Measurements from ENCODE around the gene CCDC51. TPM values are rescaled to one million over a fixed set of nuclear protein-coding genes. Genes with fewer than 3 reads are reported as not detected.

The CCDC51 gene
- total and polyA plus RNA-seq, 2 of the 13 experiments (the other 11 are each of a cell fraction or from before 2014, with no cell fraction given), result 18.1 to 29.4 TPM

DNA sequence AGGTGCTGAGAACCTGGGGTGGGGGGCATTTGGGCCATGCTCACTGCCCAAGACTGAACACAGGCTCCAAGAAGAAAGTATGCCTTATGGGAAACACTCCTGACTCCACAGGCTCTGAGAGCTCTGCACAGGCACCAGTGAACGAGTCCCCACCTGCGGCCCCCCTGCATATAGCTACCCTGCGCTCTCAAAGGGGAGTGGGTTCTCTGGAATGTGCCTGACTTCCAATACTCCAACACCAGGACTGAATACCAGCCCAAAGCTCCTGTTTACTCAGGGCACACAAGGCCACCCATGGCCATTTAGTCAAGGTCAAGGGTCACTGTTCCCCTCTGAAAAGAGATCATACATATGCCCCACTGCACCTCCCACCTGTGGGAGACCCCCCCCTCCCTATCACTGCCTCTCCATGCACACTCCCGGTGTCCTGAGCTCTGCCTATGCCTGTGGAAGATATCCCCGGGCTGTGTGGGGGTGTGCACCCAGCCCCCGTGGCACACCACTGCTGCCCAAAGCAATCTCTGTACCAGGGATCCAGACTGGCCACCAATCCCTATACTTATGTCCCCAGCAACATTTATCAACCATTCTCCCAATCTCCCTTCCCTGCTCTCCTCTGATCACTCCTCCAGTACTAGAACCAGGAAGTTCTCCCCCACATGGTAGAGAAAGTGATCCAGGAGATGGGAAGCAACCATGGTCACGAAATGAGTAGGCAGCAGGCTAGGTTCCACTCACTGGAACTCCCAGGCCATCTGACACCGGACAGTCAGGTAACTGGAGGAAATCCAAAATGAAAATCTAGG, 8.5 kb downstream of the CCDC51 start (continued):
- TF ChIP-seq ZNF10 (CRISPR knock-in tag; IDR thresholded peaks at IDR 0.05; ENCODE audit: borderline replicate concordance, low read depth) (no peak), SRSF4 (IDR thresholded peaks at IDR 0.05; ENCODE audit: low read depth, low read length, poor library complexity, severe bottlenecking) (no peak), MAF1 (CRISPR knock-in tag; IDR thresholded peaks at IDR 0.05; ENCODE audit: borderline replicate concordance) (0 out of 2 replicates have a peak, but pooled peaks have one; percentile 35), ZNF816 (CRISPR knock-in tag; IDR thresholded peaks at IDR 0.05; ENCODE audit: borderline replicate concordance) (peak; percentile 51; the same call in 1 of the 2 replicates), ZFP36L2 (CRISPR knock-in tag; IDR thresholded peaks at IDR 0.05) (no peak), ZMYM2 (CRISPR knock-in tag; IDR thresholded peaks at IDR 0.05) (no peak), ZNF430 (CRISPR knock-in tag; IDR thresholded peaks at IDR 0.05) (peak; percentile 22; the same call in 1 of the 2 replicates)
- TF ChIP-seq, protein P1, sequence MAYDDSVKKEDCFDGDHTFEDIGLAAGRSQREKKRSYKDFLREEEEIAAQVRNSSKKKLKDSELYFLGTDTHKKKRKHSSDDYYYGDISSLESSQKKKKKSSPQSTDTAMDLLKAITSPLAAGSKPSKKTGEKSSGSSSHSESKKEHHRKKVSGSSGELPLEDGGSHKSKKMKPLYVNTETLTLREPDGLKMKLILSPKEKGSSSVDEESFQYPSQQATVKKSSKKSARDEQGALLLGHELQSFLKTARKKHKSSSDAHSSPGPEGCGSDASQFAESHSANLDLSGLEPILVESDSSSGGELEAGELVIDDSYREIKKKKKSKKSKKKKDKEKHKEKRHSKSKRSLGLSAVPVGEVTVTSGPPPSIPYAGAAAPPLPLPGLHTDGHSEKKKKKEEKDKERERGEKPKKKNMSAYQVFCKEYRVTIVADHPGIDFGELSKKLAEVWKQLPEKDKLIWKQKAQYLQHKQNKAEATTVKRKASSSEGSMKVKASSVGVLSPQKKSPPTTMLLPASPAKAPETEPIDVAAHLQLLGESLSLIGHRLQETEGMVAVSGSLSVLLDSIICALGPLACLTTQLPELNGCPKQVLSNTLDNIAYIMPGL (CRISPR knock-in tag; IDR thresholded peaks at IDR 0.05; ENCODE audit: borderline replicate concordance in 1 of 2, low read depth in 1 of 2), result peak in 1 of 2 experiments; percentile 20; a peak in 1 of 4 replicates
- TF ChIP-seq, protein P2, sequence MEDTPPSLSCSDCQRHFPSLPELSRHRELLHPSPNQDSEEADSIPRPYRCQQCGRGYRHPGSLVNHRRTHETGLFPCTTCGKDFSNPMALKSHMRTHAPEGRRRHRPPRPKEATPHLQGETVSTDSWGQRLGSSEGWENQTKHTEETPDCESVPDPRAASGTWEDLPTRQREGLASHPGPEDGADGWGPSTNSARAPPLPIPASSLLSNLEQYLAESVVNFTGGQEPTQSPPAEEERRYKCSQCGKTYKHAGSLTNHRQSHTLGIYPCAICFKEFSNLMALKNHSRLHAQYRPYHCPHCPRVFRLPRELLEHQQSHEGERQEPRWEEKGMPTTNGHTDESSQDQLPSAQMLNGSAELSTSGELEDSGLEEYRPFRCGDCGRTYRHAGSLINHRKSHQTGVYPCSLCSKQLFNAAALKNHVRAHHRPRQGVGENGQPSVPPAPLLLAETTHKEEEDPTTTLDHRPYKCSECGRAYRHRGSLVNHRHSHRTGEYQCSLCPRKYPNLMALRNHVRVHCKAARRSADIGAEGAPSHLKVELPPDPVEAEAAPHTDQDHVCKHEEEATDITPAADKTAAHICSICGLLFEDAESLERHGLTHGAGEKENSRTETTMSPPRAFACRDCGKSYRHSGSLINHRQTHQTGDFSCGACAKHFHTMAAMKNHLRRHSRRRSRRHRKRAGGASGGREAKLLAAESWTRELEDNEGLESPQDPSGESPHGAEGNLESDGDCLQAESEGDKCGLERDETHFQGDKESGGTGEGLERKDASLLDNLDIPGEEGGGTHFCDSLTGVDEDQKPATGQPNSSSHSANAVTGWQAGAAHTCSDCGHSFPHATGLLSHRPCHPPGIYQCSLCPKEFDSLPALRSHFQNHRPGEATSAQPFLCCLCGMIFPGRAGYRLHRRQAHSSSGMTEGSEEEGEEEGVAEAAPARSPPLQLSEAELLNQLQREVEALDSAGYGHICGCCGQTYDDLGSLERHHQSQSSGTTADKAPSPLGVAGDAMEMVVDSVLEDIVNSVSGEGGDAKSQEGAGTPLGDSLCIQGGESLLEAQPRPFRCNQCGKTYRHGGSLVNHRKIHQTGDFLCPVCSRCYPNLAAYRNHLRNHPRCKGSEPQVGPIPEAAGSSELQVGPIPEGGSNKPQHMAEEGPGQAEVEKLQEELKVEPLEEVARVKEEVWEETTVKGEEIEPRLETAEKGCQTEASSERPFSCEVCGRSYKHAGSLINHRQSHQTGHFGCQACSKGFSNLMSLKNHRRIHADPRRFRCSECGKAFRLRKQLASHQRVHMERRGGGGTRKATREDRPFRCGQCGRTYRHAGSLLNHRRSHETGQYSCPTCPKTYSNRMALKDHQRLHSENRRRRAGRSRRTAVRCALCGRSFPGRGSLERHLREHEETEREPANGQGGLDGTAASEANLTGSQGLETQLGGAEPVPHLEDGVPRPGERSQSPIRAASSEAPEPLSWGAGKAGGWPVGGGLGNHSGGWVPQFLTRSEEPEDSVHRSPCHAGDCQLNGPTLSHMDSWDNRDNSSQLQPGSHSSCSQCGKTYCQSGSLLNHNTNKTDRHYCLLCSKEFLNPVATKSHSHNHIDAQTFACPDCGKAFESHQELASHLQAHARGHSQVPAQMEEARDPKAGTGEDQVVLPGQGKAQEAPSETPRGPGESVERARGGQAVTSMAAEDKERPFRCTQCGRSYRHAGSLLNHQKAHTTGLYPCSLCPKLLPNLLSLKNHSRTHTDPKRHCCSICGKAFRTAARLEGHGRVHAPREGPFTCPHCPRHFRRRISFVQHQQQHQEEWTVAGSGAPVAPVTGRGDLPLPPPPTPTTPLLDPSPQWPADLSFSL (CRISPR knock-in tag; IDR thresholded peaks at IDR 0.05), result no peak
- TF ChIP-seq, protein P3, sequence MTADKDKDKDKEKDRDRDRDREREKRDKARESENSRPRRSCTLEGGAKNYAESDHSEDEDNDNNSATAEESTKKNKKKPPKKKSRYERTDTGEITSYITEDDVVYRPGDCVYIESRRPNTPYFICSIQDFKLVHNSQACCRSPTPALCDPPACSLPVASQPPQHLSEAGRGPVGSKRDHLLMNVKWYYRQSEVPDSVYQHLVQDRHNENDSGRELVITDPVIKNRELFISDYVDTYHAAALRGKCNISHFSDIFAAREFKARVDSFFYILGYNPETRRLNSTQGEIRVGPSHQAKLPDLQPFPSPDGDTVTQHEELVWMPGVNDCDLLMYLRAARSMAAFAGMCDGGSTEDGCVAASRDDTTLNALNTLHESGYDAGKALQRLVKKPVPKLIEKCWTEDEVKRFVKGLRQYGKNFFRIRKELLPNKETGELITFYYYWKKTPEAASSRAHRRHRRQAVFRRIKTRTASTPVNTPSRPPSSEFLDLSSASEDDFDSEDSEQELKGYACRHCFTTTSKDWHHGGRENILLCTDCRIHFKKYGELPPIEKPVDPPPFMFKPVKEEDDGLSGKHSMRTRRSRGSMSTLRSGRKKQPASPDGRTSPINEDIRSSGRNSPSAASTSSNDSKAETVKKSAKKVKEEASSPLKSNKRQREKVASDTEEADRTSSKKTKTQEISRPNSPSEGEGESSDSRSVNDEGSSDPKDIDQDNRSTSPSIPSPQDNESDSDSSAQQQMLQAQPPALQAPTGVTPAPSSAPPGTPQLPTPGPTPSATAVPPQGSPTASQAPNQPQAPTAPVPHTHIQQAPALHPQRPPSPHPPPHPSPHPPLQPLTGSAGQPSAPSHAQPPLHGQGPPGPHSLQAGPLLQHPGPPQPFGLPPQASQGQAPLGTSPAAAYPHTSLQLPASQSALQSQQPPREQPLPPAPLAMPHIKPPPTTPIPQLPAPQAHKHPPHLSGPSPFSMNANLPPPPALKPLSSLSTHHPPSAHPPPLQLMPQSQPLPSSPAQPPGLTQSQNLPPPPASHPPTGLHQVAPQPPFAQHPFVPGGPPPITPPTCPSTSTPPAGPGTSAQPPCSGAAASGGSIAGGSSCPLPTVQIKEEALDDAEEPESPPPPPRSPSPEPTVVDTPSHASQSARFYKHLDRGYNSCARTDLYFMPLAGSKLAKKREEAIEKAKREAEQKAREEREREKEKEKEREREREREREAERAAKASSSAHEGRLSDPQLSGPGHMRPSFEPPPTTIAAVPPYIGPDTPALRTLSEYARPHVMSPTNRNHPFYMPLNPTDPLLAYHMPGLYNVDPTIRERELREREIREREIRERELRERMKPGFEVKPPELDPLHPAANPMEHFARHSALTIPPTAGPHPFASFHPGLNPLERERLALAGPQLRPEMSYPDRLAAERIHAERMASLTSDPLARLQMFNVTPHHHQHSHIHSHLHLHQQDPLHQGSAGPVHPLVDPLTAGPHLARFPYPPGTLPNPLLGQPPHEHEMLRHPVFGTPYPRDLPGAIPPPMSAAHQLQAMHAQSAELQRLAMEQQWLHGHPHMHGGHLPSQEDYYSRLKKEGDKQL (CRISPR knock-in tag; IDR thresholded peaks at IDR 0.05; ENCODE audit: low read depth), result peak; percentile 83; the same call in 1 of the 2 replicates
- TF ChIP-seq, protein P4, sequence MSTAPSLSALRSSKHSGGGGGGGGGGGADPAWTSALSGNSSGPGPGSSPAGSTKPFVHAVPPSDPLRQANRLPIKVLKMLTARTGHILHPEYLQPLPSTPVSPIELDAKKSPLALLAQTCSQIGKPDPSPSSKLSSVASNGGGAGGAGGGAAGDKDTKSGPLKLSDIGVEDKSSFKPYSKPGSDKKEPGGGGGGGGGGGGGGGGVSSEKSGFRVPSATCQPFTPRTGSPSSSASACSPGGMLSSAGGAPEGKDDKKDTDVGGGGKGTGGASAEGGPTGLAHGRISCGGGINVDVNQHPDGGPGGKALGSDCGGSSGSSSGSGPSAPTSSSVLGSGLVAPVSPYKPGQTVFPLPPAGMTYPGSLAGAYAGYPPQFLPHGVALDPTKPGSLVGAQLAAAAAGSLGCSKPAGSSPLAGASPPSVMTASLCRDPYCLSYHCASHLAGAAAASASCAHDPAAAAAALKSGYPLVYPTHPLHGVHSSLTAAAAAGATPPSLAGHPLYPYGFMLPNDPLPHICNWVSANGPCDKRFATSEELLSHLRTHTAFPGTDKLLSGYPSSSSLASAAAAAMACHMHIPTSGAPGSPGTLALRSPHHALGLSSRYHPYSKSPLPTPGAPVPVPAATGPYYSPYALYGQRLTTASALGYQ (CRISPR knock-in tag; IDR thresholded peaks at IDR 0.05), result peak; percentile 90

All from HepG2 (cell line).